Measurements from ENCODE around the gene WASL. TPM values are rescaled to one million over a fixed set of nuclear protein-coding genes. Genes with fewer than 3 reads are reported as not detected.

The WASL gene
- total RNA-seq, 2 experiments from 2014 or later = 4.4 to 6.3 TPM

DNA sequence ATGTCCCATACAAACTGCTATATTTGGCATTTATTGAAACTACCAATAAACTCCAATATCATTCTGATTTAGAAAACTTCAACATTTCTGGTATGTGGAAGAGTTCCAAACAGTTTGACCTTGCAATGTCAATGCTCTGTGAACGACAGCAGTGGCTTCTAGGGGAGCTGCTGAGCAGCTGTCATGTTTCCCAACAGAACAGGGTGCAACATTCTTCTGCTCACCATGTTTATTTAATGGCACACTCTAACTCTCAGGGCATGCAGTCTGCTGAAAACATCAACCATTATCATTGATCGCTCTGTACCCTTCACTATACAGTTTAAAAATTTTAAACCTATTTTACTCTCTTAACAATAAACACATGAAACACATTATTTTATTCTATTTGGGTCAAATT, 67.2 kb downstream of the WASL start:
- Histone ChIP-seq H4K20me1 (ENCODE audit: insufficient read depth, low read length) (no peaks in the 10 kb centered on the region), H3K4me3 (ENCODE audit: low read depth, low read length, poor library complexity, severe bottlenecking) (no peak overlapping the region), H3K4me2 (ENCODE audit: low read length) (no peak overlapping the region), H3K9me3 (ENCODE audit: low read length) (no peaks in the 10 kb centered on the region), H3K36me3 (ENCODE audit: insufficient read depth, low read length) (peaks cover 18% of the 10 kb centered on the region; the same call in 1 of the 2 replicates), H3K79me2 (ENCODE audit: insufficient read depth, low read depth, low read length) (no peaks in the 10 kb centered on the region), H3K27ac (ENCODE audit: low read depth, low read length, poor library complexity, severe bottlenecking) (no peak overlapping the region), H2AFZ (ENCODE audit: low read length) (no peak overlapping the region), H3K4me1 (ENCODE audit: insufficient read depth, low read length, poor library complexity, severe bottlenecking) (no peaks in the 10 kb centered on the region), H3K9me2 (ENCODE audit: insufficient read depth, low read length) (no peaks in the 10 kb centered on the region)
- ChIA-PET CTCF (ENCODE audit: unreplicated experiment) (no interaction called here), POLR2A (interaction anchor here (1.1 kb wide), 1 partner anchor 57 kb away, joined by 3 read pairs; no protein-coding TSS in a partner anchor)
- TF ChIP-seq, protein P1, sequence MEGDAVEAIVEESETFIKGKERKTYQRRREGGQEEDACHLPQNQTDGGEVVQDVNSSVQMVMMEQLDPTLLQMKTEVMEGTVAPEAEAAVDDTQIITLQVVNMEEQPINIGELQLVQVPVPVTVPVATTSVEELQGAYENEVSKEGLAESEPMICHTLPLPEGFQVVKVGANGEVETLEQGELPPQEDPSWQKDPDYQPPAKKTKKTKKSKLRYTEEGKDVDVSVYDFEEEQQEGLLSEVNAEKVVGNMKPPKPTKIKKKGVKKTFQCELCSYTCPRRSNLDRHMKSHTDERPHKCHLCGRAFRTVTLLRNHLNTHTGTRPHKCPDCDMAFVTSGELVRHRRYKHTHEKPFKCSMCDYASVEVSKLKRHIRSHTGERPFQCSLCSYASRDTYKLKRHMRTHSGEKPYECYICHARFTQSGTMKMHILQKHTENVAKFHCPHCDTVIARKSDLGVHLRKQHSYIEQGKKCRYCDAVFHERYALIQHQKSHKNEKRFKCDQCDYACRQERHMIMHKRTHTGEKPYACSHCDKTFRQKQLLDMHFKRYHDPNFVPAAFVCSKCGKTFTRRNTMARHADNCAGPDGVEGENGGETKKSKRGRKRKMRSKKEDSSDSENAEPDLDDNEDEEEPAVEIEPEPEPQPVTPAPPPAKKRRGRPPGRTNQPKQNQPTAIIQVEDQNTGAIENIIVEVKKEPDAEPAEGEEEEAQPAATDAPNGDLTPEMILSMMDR (conservative IDR thresholded peaks at IDR 0.05; ENCODE audit: low read length) = no peak
- TF ChIP-seq EZH2phosphoT487 (IDR thresholded peaks at IDR 0.05; ENCODE audit: borderline replicate concordance, low read depth, low read length) = no peak
- BruUV-seq (replicated peaks) = no TSS peak
- no peak for DNase-seq (ENCODE audit: low spot score)
- intact Hi-C loops (cut with micrococcal nuclease; ENCODE audit: unreplicated experiment) = no loop called here

DNA sequence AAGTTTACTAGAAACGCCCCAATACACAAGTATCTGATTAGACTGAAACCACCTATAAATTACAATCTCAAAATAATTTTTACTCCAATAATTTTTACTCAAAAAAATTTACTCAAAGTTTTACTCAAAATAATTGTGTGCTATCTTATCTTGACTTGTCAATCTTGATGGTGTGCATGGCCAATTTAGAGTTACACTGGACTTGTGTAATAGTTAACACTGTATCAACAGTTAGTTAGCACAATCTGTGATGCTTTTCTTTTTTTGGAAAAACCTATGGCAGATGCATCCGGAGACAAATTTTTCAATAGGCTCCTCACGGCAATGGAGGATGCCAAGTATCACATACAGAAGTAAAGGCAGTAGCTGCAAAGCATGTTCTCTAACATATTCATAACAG, 68.2 kb downstream of the WASL start:
- no peaks in the 10 kb centered on the region for H3K79me2 ChIP-seq (ENCODE audit: insufficient read depth, low read depth, low read length)
- H3K9me3 ChIP-seq (ENCODE audit: low read length) = no peaks in the 10 kb centered on the region
- H3K36me3 ChIP-seq (ENCODE audit: insufficient read depth, low read length) = peaks cover 18% of the 10 kb centered on the region; the same call in 1 of the 2 replicates
- no peaks in the 10 kb centered on the region for H3K9me2 ChIP-seq (ENCODE audit: insufficient read depth, low read length)
- no peak overlapping the region for H2AFZ ChIP-seq (ENCODE audit: low read length)
- ChIA-PET POLR2A (interaction anchor here (0.6 to 1.1 kb wide), 2 partner anchors 56 to 1752 kb away, joined by 3 to 5 read pairs; no protein-coding TSS in a partner anchor), CTCF (ENCODE audit: unreplicated experiment) (no interaction called here)
- H4K20me1 ChIP-seq (ENCODE audit: insufficient read depth, low read length) = no peaks in the 10 kb centered on the region
- no TSS peak for BruUV-seq (replicated peaks)
- H3K4me1 ChIP-seq (ENCODE audit: insufficient read depth, low read length, poor library complexity, severe bottlenecking) = no peaks in the 10 kb centered on the region
- no peak for DNase-seq (ENCODE audit: low spot score)
- TF ChIP-seq EZH2phosphoT487 (IDR thresholded peaks at IDR 0.05; ENCODE audit: borderline replicate concordance, low read depth, low read length) = no peak
- TF ChIP-seq, protein P1 (conservative IDR thresholded peaks at IDR 0.05; ENCODE audit: low read length) = no peak
- intact Hi-C loops (cut with micrococcal nuclease; ENCODE audit: unreplicated experiment) = no loop called here
- H3K4me2 ChIP-seq (ENCODE audit: low read length) = no peak overlapping the region
- no peak overlapping the region for H3K4me3 ChIP-seq (ENCODE audit: low read depth, low read length, poor library complexity, severe bottlenecking)
- no peak overlapping the region for H3K27ac ChIP-seq (ENCODE audit: low read depth, low read length, poor library complexity, severe bottlenecking)

DNA sequence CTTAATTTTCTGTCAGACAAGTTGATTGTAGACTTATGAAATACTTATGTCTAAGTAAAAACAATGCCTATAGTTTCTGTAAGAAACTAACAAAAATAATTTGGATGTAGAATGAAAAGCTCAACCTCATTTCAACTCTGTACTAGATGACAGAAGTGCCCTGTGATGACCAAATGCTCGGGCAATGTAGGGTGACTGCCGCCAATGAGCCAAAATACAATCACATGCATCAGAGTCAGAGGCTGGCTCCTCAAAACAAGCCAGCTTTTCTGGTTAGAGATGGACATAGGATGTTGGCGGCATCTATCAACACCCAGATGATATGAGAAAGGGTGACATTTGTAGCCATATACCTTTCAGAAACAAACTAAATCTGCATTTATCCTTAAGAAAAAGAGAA, 69.2 kb downstream of the WASL start:
- Histone ChIP-seq H4K20me1 (ENCODE audit: insufficient read depth, low read length) (no peaks in the 10 kb centered on the region), H3K9me2 (ENCODE audit: insufficient read depth, low read length) (no peaks in the 10 kb centered on the region), H3K27ac (ENCODE audit: low read depth, low read length, poor library complexity, severe bottlenecking) (no peak overlapping the region), H3K9me3 (ENCODE audit: low read length) (no peaks in the 10 kb centered on the region), H3K79me2 (ENCODE audit: insufficient read depth, low read depth, low read length) (no peaks in the 10 kb centered on the region), H2AFZ (ENCODE audit: low read length) (no peak overlapping the region), H3K4me3 (ENCODE audit: low read depth, low read length, poor library complexity, severe bottlenecking) (no peak overlapping the region), H3K4me1 (ENCODE audit: insufficient read depth, low read length, poor library complexity, severe bottlenecking) (no peaks in the 10 kb centered on the region), H3K36me3 (ENCODE audit: insufficient read depth, low read length) (peaks cover 18% of the 10 kb centered on the region; the same call in 1 of the 2 replicates), H3K4me2 (ENCODE audit: low read length) (no peak overlapping the region)
- BruUV-seq (replicated peaks) = no TSS peak
- CTCF ChIA-PET (ENCODE audit: unreplicated experiment) = no interaction called here
- POLR2A ChIA-PET = interaction anchor here (0.7 to 1.2 kb wide), 3 partner anchors 27 to 208 kb away, joined by 3 to 6 read pairs (median 4); partner anchors contain the start of gene WASL
- intact Hi-C loops (cut with micrococcal nuclease; ENCODE audit: unreplicated experiment) = no loop called here
- DNase-seq (ENCODE audit: low spot score) = no peak
- TF ChIP-seq, protein P1 (conservative IDR thresholded peaks at IDR 0.05; ENCODE audit: low read length) = no peak
- TF ChIP-seq EZH2phosphoT487 (IDR thresholded peaks at IDR 0.05; ENCODE audit: borderline replicate concordance, low read depth, low read length) = no peak
